Liver (tissue), 9 donors: ENCODE results near the gene LNX2. TPM values are rescaled to one million over a fixed set of nuclear protein-coding genes. Genes with fewer than 3 reads are reported as not detected.

Source experiments
- DNase-seq: peaks from one replicate; pipeline ENCODE4 v3.0.0-alpha.2; 2017; ENCODE audit warnings: low spot score
- H3K27ac ChIP-seq, 2 donors: one replicate each; pipeline ENCODE4 v1.7.0; 2013; ENCODE audit warnings: inconsistent platforms in 2 of 2, low read length in 2 of 2, control low read depth in 1 of 2, low read depth in 1 of 2, mild to moderate bottlenecking in 1 of 2
- H3K27me3 ChIP-seq, 4 donors: one replicate each; pipeline versions ENCODE4 v1.6.1 to v1.7.0; 2013; ENCODE audit warnings: low read length in 3 of 4, inconsistent platforms in 1 of 4, mild to moderate bottlenecking in 1 of 4, moderate library complexity in 1 of 4; ENCODE audit not compliant: control insufficient read depth in 4 of 4, insufficient read depth in 4 of 4
- H3K36me3 ChIP-seq, 4 donors: one replicate each; pipeline versions ENCODE4 v1.6.1 to v1.7.0; 2013; ENCODE audit warnings: low read length in 3 of 4, mild to moderate bottlenecking in 3 of 4, low read depth in 1 of 4, moderate library complexity in 1 of 4; ENCODE audit not compliant: control insufficient read depth in 4 of 4, insufficient read depth in 3 of 4
- H3K4me1 ChIP-seq, 4 donors: one replicate each; pipeline versions ENCODE4 v1.6.1 to v1.7.0; 2013; ENCODE audit warnings: low read length in 3 of 4, mild to moderate bottlenecking in 3 of 4, moderate library complexity in 1 of 4; ENCODE audit not compliant: control insufficient read depth in 4 of 4, insufficient read depth in 4 of 4
- H3K4me3 ChIP-seq, 3 donors: one replicate each; pipeline versions ENCODE4 v1.6.1 to v1.7.0; 2013; ENCODE audit warnings: low read length in 3 of 3, control low read depth in 1 of 3, low read depth in 1 of 3, mild to moderate bottlenecking in 1 of 3
- H3K9ac ChIP-seq, 2 donors: one replicate each; pipeline ENCODE4 v1.7.0; 2013; ENCODE audit warnings: low read length in 2 of 2, mild to moderate bottlenecking in 2 of 2, moderate library complexity in 2 of 2, control low read depth in 1 of 2, low read depth in 1 of 2
- H3K9me3 ChIP-seq, 4 donors: one replicate each; pipeline versions ENCODE4 v1.6.1 to v1.7.0; 2013; ENCODE audit warnings: low read length in 3 of 4; ENCODE audit not compliant: control insufficient read depth in 4 of 4
- ATF3 ChIP-seq: IDR thresholded peaks from 2 replicates; pipeline ENCODE4 v1.6.1; 2016; ENCODE audit warnings: antibody characterized with exemption
- EGR1 ChIP-seq, 2 donors: IDR thresholded peaks; 2 replicates each; pipeline ENCODE4 v1.6.1; 2016 to 2018; ENCODE audit warnings: antibody characterized with exemption in 2 of 2, low read depth in 2 of 2
- FOXA1 ChIP-seq: IDR thresholded peaks from 2 replicates; pipeline ENCODE4 v1.6.1; 2016; ENCODE audit warnings: antibody characterized with exemption
- FOXA2 ChIP-seq: IDR thresholded peaks from 2 replicates; pipeline ENCODE4 v1.6.1; 2016; ENCODE audit warnings: antibody characterized with exemption
- GABPA ChIP-seq, 2 donors: IDR thresholded peaks in 1 of 2; conservative IDR thresholded peaks in 1 of 2; 2 replicates each; pipeline ENCODE4 v1.6.1; 2016; ENCODE audit warnings: antibody characterized with exemption in 2 of 2, mild to moderate bottlenecking in 1 of 2, moderate library complexity in 1 of 2
- HNF4A ChIP-seq, 2 donors: conservative IDR thresholded peaks; 2 replicates each; pipeline ENCODE4 v1.6.1; 2016; ENCODE audit warnings: antibody characterized with exemption in 2 of 2, mild to moderate bottlenecking in 2 of 2
- HNF4G ChIP-seq: IDR thresholded peaks from 2 replicates; pipeline ENCODE4 v1.6.1; 2016; ENCODE audit warnings: antibody characterized with exemption
- JUND ChIP-seq, 2 donors: IDR thresholded peaks; 2 replicates each; pipeline ENCODE4 v1.6.1; 2016; ENCODE audit warnings: antibody characterized with exemption in 2 of 2
- NR2F2 ChIP-seq: IDR thresholded peaks from 2 replicates; pipeline ENCODE4 v1.6.1; 2016; ENCODE audit warnings: antibody characterized with exemption
- RAD21 ChIP-seq, 2 donors: IDR thresholded peaks; 2 replicates each; pipeline ENCODE4 v1.6.1; 2016; ENCODE audit warnings: antibody characterized with exemption in 2 of 2, mild to moderate bottlenecking in 2 of 2
- RXRA ChIP-seq, 2 donors: IDR thresholded peaks; 2 replicates each; pipeline ENCODE4 v1.6.1; 2017 to 2018; ENCODE audit warnings: antibody characterized with exemption in 2 of 2, mild to moderate bottlenecking in 1 of 2
- SP1 ChIP-seq: IDR thresholded peaks from 2 replicates; pipeline ENCODE4 v1.6.1; 2018; ENCODE audit warnings: antibody characterized with exemption, mild to moderate bottlenecking
- TAF1 ChIP-seq: conservative IDR thresholded peaks from 2 replicates; pipeline ENCODE4 v1.6.1; 2016; ENCODE audit warnings: antibody characterized with exemption, mild to moderate bottlenecking
- WGBS: extraction: QIAGEN DNeasy Blood & Tissue Kit; methylation state at CpG from one replicate; pipeline ENCODE4 v1.1.7; 2013; 5-methylcytosine and 5-hydroxymethylcytosine counted together
- polyA plus RNA-seq, 2 donors: library from polyadenylated mRNA; stranded (reverse) in 1 of 2; unstranded in 1 of 2; fragments of 200-250 nt in 1 of 2; fragments of >200 nt in 1 of 2; fragmentation: Nextera tagmentation in 1 of 2; extraction: Ambion mirVana in 1 of 2; gene quantifications; one replicate each; pipeline versions ENCODE4 v1.2.1 to v1.2.3, GENCODE V29; 2013 to 2015
- total RNA-seq, 2 donors: library from RNA; depleted of rRNA; stranded (reverse); fragments of >200 nt; gene quantifications; one replicate each; pipeline ENCODE4 v1.2.3, GENCODE V29; 2014
- TF ChIP-seq, protein P1 (sequence below): IDR thresholded peaks from 2 replicates; pipeline ENCODE4 v1.6.1; 2016; ENCODE audit warnings: antibody characterized with exemption
- TF ChIP-seq, protein P2 (sequence below): IDR thresholded peaks from 2 replicates; pipeline ENCODE4 v1.6.1; 2016; ENCODE audit warnings: antibody characterized with exemption, mild to moderate bottlenecking
- donor health status: healthy.
- donor health status: healthy.
- donor health status: healthy.
- donor health status: healthy.
- donor health status: healthy.

The LNX2 gene
- total and polyA plus RNA-seq, 4 donors, result 6.2 to 25.9 (median 13.3) TPM

DNA sequence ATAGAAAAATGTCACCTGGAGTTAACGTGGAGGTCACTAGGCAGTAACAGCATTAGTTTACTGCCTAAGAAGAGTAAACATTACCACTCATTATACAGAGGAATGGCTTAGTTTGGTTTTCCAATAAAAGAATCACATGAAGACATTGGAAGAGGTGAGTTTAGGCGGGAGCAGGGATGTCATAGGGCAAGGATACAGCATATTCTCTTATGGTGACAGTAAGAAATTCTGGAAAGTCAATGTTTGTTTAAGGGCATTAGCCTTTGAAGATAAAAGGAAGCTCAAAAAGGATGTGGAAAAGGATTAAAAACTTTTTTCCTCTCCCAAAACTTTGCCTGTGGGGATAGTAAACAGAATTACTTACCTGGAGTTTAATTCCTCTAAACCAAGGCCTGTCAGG, 5.5 kb upstream of the LNX2 start:
- Histone ChIP-seq H3K27me3 (no peaks in the 10 kb centered on the region), H3K9ac (no peak overlapping the region), H3K36me3 (peaks cover 0 to 2% (median 0%) of the 10 kb centered on the region in 4 donors), H3K4me1 (peaks cover 4 to 32% (median 19%) of the 10 kb centered on the region in 4 donors), H3K27ac (no peak overlapping the region), H3K9me3 (no peaks in the 10 kb centered on the region), H3K4me3 (no peak overlapping the region)
- 58% methylated on average over 2 of the region's 2 CpGs for WGBS
- TF ChIP-seq, protein P1, sequence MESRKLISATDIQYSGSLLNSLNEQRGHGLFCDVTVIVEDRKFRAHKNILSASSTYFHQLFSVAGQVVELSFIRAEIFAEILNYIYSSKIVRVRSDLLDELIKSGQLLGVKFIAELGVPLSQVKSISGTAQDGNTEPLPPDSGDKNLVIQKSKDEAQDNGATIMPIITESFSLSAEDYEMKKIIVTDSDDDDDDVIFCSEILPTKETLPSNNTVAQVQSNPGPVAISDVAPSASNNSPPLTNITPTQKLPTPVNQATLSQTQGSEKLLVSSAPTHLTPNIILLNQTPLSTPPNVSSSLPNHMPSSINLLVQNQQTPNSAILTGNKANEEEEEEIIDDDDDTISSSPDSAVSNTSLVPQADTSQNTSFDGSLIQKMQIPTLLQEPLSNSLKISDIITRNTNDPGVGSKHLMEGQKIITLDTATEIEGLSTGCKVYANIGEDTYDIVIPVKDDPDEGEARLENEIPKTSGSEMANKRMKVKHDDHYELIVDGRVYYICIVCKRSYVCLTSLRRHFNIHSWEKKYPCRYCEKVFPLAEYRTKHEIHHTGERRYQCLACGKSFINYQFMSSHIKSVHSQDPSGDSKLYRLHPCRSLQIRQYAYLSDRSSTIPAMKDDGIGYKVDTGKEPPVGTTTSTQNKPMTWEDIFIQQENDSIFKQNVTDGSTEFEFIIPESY, result no peak
- TF ChIP-seq RXRA (IDR thresholded peaks at IDR 0.05), result no peak
- no peak for TF ChIP-seq RAD21 (IDR thresholded peaks at IDR 0.05)
- no peak for TF ChIP-seq HNF4A (conservative IDR thresholded peaks at IDR 0.05)
- TF ChIP-seq NR2F2, result no peak
- TF ChIP-seq TAF1, result no peak
- TF ChIP-seq FOXA2, result no peak
- TF ChIP-seq HNF4G, result no peak
- TF ChIP-seq, protein P2, sequence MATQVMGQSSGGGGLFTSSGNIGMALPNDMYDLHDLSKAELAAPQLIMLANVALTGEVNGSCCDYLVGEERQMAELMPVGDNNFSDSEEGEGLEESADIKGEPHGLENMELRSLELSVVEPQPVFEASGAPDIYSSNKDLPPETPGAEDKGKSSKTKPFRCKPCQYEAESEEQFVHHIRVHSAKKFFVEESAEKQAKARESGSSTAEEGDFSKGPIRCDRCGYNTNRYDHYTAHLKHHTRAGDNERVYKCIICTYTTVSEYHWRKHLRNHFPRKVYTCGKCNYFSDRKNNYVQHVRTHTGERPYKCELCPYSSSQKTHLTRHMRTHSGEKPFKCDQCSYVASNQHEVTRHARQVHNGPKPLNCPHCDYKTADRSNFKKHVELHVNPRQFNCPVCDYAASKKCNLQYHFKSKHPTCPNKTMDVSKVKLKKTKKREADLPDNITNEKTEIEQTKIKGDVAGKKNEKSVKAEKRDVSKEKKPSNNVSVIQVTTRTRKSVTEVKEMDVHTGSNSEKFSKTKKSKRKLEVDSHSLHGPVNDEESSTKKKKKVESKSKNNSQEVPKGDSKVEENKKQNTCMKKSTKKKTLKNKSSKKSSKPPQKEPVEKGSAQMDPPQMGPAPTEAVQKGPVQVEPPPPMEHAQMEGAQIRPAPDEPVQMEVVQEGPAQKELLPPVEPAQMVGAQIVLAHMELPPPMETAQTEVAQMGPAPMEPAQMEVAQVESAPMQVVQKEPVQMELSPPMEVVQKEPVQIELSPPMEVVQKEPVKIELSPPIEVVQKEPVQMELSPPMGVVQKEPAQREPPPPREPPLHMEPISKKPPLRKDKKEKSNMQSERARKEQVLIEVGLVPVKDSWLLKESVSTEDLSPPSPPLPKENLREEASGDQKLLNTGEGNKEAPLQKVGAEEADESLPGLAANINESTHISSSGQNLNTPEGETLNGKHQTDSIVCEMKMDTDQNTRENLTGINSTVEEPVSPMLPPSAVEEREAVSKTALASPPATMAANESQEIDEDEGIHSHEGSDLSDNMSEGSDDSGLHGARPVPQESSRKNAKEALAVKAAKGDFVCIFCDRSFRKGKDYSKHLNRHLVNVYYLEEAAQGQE, result no peak
- no peak for TF ChIP-seq ATF3
- TF ChIP-seq EGR1 (IDR thresholded peaks at IDR 0.05; ENCODE audit: low read depth in 2 of 2), result no peak
- TF ChIP-seq FOXA1, result no peak
- TF ChIP-seq SP1, result no peak
- TF ChIP-seq JUND (IDR thresholded peaks at IDR 0.05), result no peak
- no peak for TF ChIP-seq GABPA (IDR thresholded peaks at IDR 0.05 in 1 of 2, conservative IDR thresholded peaks at IDR 0.05 in 1 of 2)
- DNase-seq, result no peak

DNA sequence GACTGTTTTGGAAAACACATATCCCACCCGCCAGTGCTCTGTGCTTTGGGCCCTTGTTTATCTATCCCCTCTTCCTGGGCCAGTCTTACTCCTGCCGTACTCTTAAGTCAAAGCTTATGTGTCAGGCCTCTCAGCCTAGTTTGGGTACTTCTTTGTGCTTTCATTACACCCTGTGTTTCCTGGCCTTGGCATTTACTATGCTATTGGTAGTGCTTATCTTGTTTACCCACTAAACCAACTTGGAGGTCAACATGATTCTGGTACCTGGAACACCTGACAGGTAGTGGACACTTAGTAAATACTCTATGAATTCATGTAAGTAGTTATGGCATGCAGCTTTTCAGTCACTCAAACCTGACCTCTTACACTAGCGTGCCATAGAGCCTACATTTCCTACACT, 3.7 kb upstream of the LNX2 start:
- 94% methylated on average over 3 of the region's 3 CpGs for WGBS
- Histone ChIP-seq H3K27me3 (no peaks in the 10 kb centered on the region), H3K27ac (no peak overlapping the region), H3K9ac (no peak overlapping the region), H3K4me1 (peaks cover 4 to 32% (median 19%) of the 10 kb centered on the region in 4 donors), H3K36me3 (peaks cover 0 to 2% (median 0%) of the 10 kb centered on the region in 4 donors), H3K9me3 (no peaks in the 10 kb centered on the region), H3K4me3 (no peak overlapping the region)
- TF ChIP-seq NR2F2, result no peak
- TF ChIP-seq FOXA1, result no peak
- TF ChIP-seq HNF4A (conservative IDR thresholded peaks at IDR 0.05), result no peak
- DNase-seq, result no peak
